Measurements from ENCODE around the gene PSPN. TPM values are rescaled to one million over a fixed set of nuclear protein-coding genes. Genes with fewer than 3 reads are reported as not detected.

Gene PSPN
- total and polyA plus RNA-seq, 9 of the 15 experiments (the other 6 are each of a cell fraction or from before 2014, with no cell fraction given), result 0.21 to 1.1 (median 0.58) TPM

- Histone ChIP-seq H2AFZ (ENCODE audit: low read depth, low read length) (no peak overlapping the region), H3K4me2 (ENCODE audit: insufficient read depth, low read length) (no peak overlapping the region), H3K9ac (ENCODE audit: insufficient read depth in 1 of 2, low read depth in 2 of 2, low read length in 2 of 2) (no peak overlapping the region), H3K36me3 (ENCODE audit: control insufficient read depth, insufficient read depth, low read length) (peaks cover 86% of the 10 kb centered on the region; the same call in 2 of the 3 replicates), H3K9me3 (replicated peaks; ENCODE audit: control insufficient read depth, insufficient read depth, low read depth, low read length) (no peaks in the 10 kb centered on the region), H3K9me1 (ENCODE audit: control insufficient read depth, insufficient read depth, low read length) (no peaks in the 10 kb centered on the region), H3K4me3 (no peak overlapping the region), H4K20me1 (replicated peaks; ENCODE audit: control insufficient read depth, insufficient read depth, low read length) (no peaks in the 10 kb centered on the region), H3K79me2 (ENCODE audit: control insufficient read depth, insufficient read depth, low read length) (no peaks in the 10 kb centered on the region), H3K27ac (ENCODE audit: extremely low read depth, low read depth, low read length) (no peak overlapping the region), H3K27me3 (ENCODE audit: control insufficient read depth in 2 of 2, insufficient read depth in 2 of 2, low read length in 2 of 2) (no peaks in the 10 kb centered on the region), H3K4me1 (replicated peaks in 1 of 2; ENCODE audit: control insufficient read depth in 2 of 2, insufficient read depth in 2 of 2, low read length in 2 of 2) (peaks cover 0 to 21% of the 10 kb centered on the region in 2 experiments; a peak in 1 of 5 replicates)
- FAIRE-seq (no peak), DNase-seq (ENCODE audit: extremely low read depth in 1 of 4, low spot score in 3 of 4) (no peak), ATAC-seq (no peak)
- intact Hi-C loops (cut with micrococcal nuclease) (no loop called here), in situ Hi-C loops (cut with MboI) (no loop called here)
- POLR2A ChIA-PET, result no interaction called here
- CTCF ChIA-PET (ENCODE audit: low intra/inter-chr PET ratio), result no interaction called here
- WGBS (ENCODE audit: insufficient coverage, low coverage, missing lambda C conversion rate), result 93% methylated on average over 9 of the region's 19 CpGs
- no TSS peak for BruUV-seq (replicated peaks)
- TF ChIP-seq HDGF (IDR thresholded peaks at IDR 0.05), result no peak
- peak; percentile 62 for TF ChIP-seq RBFOX2 (IDR thresholded peaks at IDR 0.05; ENCODE audit: low read depth, low read length)
- peak; percentile 48; the same call in 1 of the 2 replicates for TF ChIP-seq POLR2G (IDR thresholded peaks at IDR 0.05; ENCODE audit: low read depth, low read length)
Measured at GRCh38 chr19:6383188-6383587, 7.5 kb upstream of the PSPN start.

- DNase-seq (ENCODE audit: extremely low read depth in 1 of 4, low spot score in 3 of 4), result peak in 2 of 4 experiments; percentile 35 to 43
- peaks cover 75% of the 10 kb centered on the region; the same call in 2 of the 3 replicates for H3K36me3 ChIP-seq (ENCODE audit: control insufficient read depth, insufficient read depth, low read length)
- no peaks in the 10 kb centered on the region for H3K9me3 ChIP-seq (replicated peaks; ENCODE audit: control insufficient read depth, insufficient read depth, low read depth, low read length)
- intact Hi-C loops (cut with micrococcal nuclease) (no loop called here), in situ Hi-C loops (cut with MboI) (no loop called here)
- H4K20me1 ChIP-seq (replicated peaks; ENCODE audit: control insufficient read depth, insufficient read depth, low read length), result no peaks in the 10 kb centered on the region
- peak; percentile 57 for ATAC-seq
- BruUV-seq (replicated peaks), result TSS peak; percentile 86
- no peaks in the 10 kb centered on the region for H3K79me2 ChIP-seq (ENCODE audit: control insufficient read depth, insufficient read depth, low read length)
- H3K4me2 ChIP-seq (ENCODE audit: insufficient read depth, low read length), result no peak overlapping the region
- no peaks in the 10 kb centered on the region for H3K27me3 ChIP-seq (ENCODE audit: control insufficient read depth in 2 of 2, insufficient read depth in 2 of 2, low read length in 2 of 2)
- no peak overlapping the region for H3K9ac ChIP-seq (ENCODE audit: insufficient read depth in 1 of 2, low read depth in 2 of 2, low read length in 2 of 2)
- H3K9me1 ChIP-seq (ENCODE audit: control insufficient read depth, insufficient read depth, low read length), result no peaks in the 10 kb centered on the region
- FAIRE-seq, result no peak
- no peak overlapping the region for H2AFZ ChIP-seq (ENCODE audit: low read depth, low read length)
- H3K4me3 ChIP-seq, result no peak overlapping the region
- ChIA-PET POLR2A (no interaction called here), CTCF (ENCODE audit: low intra/inter-chr PET ratio) (no interaction called here)
- H3K27ac ChIP-seq (ENCODE audit: extremely low read depth, low read depth, low read length), result no peak overlapping the region
- peaks cover 0 to 16% of the 10 kb centered on the region in 2 experiments; a peak in 1 of 5 replicates for H3K4me1 ChIP-seq (replicated peaks in 1 of 2; ENCODE audit: control insufficient read depth in 2 of 2, insufficient read depth in 2 of 2, low read length in 2 of 2)
- 89% methylated on average over 19 of the region's 40 CpGs for WGBS (ENCODE audit: insufficient coverage, low coverage, missing lambda C conversion rate)
- no peak for TF ChIP-seq CHD2 (IDR thresholded peaks at IDR 0.05; ENCODE audit: low read depth, low read length)
- no peak for TF ChIP-seq STAT5A (IDR thresholded peaks at IDR 0.05; ENCODE audit: borderline replicate concordance, low read length)
- TF ChIP-seq USF2 (CRISPR knock-in tag; IDR thresholded peaks at IDR 0.05), result no peak
- no peak for TF ChIP-seq PRMT5 (CRISPR knock-in tag; IDR thresholded peaks at IDR 0.05)
- TF ChIP-seq NFIC (IDR thresholded peaks at IDR 0.05), result peak; percentile 19; the same call in 1 of the 2 replicates
- TF ChIP-seq ZNF124 (CRISPR knock-in tag; IDR thresholded peaks at IDR 0.05), result no peak
- no peak for TF ChIP-seq ZC3H8 (IDR thresholded peaks at IDR 0.05)
- no peak for TF ChIP-seq PTBP1 (IDR thresholded peaks at IDR 0.05; ENCODE audit: low read depth, low read length)
- no peak for TF ChIP-seq ZNF263 (CRISPR knock-in tag; IDR thresholded peaks at IDR 0.05; ENCODE audit: borderline replicate concordance)
- TF ChIP-seq TBP (optimal IDR thresholded peaks at IDR 0.05; ENCODE audit: low read depth, low read length), result no peak
- no peak for TF ChIP-seq SNAPC5 (CRISPR knock-in tag; IDR thresholded peaks at IDR 0.05)
- TF ChIP-seq EWSR1 (IDR thresholded peaks at IDR 0.05; ENCODE audit: borderline replicate concordance, low read depth, partially characterized antibody), result no peak
Measured at GRCh38 chr19:6381030-6381750, 5.5 kb upstream of the PSPN start.
